HG02623 (cell line): ENCODE measurements around the gene ANXA2.

Experiments
- ATAC-seq: cut with Tn5 transposase; IDR thresholded peaks from one replicate; pipeline ENCODE4 v1.9.1; 2021; ENCODE audit warnings: moderate library complexity; ENCODE audit not compliant: unreplicated experiment

ANXA2 gene

DNA sequence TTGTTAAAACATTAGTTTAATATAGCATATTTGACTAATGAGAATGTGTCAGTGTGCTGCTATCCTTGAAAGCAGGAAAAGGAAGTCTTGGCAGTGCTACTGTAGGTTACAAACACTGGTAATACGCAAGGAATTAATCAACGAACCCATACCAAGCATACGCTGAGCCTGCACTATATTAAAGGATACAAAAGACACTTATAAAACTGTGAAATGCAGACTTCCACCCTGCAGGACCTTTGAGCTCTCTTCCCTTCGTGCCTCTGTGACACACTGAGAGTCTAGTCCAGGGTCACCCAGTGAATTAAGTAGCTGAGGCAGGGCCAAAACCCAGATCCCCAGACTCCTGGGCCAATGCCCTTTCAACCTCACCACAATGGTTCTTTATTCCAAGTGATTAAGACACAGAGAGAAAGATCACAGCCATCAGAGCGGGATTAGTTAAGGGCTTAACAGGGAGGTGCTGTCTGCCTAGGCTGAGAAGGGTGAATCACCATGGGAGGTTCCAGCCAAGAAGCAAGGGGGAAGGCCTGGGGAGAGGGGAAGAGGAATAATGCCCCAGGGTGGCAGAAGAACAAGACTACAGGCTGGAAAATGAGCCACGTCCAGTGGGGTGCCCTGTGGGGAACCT lies 6.8 kb downstream of the ANXA2 start:
- no peak for ATAC-seq

DNA sequence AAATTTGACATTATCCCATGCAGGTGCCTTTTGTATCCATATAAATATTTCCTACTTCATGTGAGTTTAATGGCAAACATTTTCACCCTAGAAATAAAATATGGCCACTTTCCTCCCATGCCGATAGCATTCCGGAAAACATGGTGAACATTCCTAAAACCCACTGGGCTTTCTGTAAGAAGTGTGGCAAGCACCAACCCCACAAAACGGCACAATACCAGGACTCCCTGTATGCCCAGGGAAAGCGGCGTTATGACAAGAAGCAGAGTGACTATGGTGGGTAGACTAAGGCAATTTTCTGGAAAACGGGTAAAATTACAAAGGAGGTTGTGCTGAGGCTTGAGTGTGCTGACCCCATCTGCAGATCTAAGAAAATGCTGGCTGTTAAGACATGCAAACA lies 7.6 kb downstream of the ANXA2 start:
- ATAC-seq, result no peak

DNA sequence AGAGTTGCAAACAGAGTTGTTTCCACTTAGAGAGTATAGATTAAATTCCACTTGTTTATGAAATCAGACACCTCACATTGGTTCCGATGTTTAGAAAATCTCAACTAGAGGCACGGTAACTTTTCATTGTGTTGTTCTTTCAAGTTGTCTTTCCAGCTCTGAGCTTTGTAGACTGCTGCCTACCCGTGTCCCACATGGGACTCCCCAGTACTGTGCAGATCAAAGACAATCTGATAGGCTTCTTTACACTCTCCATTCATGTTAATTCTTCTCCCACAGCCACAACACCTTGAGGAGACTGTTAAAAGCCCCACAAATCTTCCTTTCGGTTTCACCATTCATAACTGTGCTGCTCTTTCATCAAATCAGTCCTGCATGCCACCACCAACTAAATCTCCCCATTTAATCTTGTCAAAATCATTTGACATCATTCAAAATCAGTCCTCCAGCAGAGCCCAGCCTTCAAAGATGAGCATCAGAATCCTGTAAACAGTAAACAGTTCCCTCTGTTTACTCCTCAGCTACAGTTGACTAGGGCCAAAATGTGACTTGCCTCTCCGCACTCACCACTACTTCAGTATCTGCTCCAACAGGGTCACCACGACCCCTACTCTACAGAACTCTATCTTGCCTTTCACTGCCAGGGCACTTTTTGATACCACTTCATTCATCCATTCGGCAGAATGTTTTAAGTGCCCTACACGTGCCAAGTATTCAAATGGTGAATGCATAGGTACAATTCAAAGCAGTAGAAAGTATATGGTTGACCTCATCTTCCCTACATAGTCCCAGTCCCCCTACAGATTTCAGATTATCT lies 8.3 kb downstream of the ANXA2 start:
- ATAC-seq, result peak; percentile 66

DNA sequence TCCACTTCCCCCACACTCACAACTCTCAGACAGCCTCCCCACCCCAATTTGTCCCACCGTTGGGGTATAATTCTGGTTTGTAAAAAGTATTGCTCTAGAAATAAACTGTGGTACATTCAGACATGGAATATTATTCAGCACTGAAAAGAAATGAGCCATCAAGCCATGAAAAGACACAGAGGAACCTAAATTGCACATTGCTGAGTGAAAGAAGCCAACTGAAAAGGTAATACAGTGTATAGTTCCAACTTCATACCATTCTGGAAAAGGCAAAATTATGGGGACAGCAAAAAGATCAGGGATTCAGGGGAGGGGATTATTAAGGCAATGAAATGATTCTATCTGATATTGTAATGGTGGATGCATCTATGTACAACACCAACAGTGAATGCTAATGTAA lies 10.5 kb downstream of the ANXA2 start:
- ATAC-seq, result no peak

DNA sequence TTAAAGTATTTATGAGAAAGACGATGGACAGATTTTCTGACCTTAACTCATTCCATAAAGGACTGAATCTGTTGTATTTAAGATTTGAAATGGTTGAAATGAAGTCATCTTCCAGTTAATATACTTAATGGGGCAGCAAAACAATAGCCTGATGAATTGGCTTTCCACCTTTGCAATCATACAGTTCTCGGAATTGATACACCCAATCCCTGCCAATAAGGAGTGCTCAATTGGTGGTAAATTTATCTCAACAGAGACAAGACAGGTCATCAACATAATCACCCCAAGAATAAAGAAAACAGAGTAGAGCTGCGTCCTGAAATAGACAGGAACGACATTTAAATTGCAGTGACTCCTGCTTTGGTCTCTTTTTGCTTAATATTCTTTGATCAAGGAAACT lies 11.2 kb downstream of the ANXA2 start:
- no peak for ATAC-seq

GRCh38 chr15:60385620-60386552 lies 11.9 kb downstream of the ANXA2 start:
- ATAC-seq, result no peak

GRCh38 chr15:60384526-60385126 lies 13.2 kb downstream of the ANXA2 start:
- ATAC-seq, result no peak

- no peak for ATAC-seq
These were observed 13.7 kb downstream of the ANXA2 start for GRCh38 chr15:60384053-60384452.

DNA sequence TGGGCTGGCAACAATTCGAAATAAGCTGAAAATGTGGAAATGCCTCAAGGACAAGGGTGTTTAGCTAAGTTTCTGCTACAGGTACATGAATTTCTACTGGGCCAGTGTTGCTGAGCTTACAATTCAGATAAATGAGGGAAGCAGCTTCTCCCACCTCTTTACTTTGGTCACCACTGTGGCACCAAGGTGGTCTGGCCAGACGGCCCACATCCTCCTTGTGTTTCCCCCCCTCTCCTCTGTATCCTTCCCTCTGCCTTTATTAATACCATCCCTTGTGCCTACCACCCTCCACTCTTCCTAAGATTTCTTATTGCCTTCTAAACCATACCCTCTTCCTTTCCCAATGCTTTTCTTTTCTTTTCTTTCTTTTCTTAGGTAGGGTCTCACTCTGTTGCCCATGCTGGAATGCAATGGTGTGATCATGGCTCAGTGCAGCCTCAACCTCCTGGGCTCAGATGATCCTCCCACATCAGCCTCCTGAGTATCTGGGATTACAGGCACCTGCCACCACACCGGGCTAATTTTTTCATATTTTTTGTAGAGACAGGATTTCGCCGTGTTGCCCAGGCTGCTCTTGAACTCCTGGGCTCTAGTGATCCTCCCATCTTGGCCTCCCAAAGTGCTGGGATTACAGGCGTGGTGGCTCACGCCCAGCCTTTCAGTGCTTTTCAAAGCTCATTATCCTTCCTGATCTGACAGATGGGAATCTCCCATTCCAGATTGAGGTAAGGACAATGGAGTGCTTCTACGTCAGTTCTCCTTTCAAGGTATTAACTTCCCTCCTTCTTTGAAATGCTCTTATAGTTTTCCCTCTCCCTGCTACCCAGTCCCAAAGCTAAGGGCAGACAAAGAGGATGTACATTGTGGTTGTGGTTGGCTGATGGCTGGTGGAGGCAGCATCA lies 14.8 kb downstream of the ANXA2 start:
- no peak for ATAC-seq

GRCh38 chr15:60381148-60381788 lies 16.5 kb downstream of the ANXA2 start:
- ATAC-seq, result no peak

DNA sequence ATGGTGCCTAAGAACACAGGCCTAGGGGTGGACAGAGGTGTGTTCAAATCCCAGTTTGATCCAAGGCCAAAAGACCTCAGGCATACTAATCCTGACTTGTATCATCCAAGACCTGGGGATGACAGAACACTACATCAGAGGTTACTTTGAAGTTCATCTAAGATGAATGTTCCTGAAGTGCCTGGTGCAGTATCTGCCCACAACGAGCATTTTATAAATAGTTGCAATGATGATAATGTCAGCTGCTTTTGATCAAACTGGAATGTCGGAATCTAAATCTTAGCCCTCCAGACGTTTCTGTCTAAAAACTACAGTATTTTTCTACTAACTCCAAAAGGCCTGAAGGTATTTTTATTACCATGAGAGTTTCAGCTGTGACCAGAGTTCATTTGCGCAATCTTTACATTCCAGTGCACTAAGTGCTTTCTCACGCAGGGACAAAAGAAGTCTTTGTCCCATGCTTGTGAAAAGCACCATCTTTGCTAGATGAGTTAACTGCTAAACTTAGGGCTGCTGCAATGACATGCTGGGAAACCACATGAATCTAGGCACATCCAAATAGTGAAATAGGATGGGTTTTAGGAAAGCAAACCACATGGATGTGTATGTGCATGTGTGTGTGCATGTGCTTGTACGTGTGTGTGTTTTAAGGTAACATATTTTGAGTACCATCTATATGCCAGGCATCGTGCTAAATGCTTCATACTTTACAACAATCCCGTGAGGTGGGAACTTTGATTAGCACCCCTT lies 18.1 kb downstream of the ANXA2 start:
- ATAC-seq, result no peak

- ATAC-seq, result no peak
These were observed 18.6 kb downstream of the ANXA2 start for GRCh38 chr15:60379185-60379524.

GRCh38 chr15:60376677-60377095 lies 21.1 kb downstream of the ANXA2 start:
- ATAC-seq, result no peak

DNA sequence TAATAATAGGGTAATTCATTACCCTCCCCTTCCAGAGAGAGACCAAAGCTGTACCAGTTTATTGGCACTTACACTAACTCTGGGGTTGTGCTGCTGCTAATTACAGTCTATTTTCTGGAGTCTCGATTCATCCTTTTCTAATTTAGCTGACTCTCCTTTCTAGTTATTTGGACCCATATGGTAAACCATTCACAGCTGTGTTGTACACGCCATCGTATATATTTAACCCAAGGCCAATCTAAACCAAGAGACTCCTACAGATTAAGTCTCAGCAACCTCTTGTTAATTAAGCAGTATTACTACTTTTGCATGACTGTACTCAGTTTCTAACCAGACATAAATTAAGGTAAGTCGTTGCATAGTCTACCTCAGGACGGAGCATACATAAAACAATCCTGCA lies 22.5 kb downstream of the ANXA2 start:
- ATAC-seq, result no peak

DNA sequence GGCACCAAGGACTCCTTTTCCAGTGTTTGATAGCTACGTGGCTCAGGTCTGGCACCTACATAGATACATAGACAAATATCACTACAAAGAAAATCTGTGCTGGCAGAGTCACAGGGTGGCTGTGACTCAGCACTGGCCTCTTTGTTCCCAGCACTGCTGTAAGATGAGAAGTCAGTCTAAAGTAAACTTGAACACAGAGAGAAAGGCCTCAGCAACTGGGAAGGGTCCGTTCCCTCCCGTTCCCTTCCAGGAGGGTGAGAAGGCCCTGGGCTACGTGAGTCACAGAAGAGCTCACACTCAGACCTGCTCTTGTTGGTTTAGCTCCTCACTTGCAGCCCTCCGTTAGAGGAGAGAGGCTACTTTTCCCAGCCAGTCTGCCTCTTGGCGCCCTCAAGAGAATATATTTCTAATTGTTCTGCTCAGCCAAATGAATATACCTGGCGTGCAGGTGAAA lies 23.1 kb downstream of the ANXA2 start:
- no peak for ATAC-seq

- no peak for ATAC-seq
These were observed 23.6 kb downstream of the ANXA2 start for GRCh38 chr15:60374209-60374608.

GRCh38 chr15:60373745-60374144 lies 24.0 kb downstream of the ANXA2 start:
- no peak for ATAC-seq

DNA sequence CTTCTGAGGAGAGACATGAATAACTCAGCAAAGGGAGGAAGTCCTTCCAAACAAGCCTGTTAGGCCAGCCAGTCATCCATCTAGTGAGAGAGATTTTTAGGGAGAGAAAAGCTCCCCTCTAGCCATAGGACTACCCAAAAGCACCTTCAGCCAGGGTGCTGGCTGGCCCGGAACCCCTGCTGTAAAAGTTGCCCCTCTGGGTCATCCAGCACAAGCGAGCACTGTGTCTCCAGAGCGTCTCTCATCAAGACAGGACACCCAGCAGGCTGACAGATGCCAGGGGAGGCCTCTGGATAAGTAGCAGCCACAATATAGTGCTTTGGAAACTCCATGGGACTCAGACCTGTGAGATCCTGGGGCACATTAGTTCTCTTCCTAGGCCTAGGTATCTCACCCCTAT lies 24.5 kb downstream of the ANXA2 start:
- no peak for ATAC-seq

DNA sequence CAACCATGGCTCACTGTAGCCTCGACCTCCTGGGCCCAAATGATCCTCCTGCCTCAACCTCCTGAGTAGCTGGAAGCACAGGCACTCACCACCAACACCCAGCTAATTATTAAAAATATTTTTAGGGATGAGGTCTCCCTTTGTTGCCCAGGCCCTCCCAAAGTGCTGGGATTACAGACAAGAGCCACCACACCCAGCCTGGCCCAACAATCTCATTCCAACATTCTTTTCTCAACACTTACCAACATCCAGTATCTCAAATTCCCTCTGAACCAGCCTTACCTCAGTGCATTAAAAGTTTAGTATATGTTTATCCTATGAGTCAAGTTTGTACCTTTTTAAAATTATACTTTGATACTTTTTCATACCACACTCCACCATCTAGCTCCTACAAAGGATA lies 25.0 kb downstream of the ANXA2 start:
- no peak for ATAC-seq
